ENCODE measurements around the gene SIL1.

DNA sequence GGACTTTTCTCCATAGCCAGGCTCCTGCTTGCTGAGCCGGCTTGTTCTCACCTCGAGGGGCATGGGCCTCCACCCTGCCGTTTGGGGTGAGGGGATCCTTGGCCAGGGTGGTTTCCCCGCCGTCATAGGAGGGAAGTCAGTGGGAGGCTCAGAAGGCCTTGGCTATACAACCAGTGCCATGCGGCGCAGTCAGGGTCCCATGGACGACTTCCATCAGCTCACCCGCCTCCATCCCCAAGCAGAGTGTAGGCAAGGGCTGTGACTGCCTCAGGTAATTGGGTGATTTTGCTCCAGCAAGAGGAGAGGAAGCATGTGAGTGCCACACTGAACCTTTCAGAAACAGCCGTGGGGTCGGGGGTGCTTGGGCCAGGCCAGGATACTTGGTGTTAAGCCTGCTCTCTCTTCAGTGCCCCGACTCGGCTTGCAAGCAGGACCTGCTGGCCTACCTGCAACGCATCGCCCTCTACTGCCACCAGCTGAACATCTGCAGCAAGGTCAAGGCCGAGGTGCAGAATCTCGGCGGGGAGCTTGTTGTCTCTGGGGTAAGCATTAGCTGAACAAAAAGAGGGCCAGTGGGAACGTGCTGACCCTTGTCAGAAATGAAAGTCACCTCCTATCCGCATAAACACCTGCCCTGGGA lies 265.9 kb downstream of the SIL1 start:
- TF ChIP-seq, protein P1, sequence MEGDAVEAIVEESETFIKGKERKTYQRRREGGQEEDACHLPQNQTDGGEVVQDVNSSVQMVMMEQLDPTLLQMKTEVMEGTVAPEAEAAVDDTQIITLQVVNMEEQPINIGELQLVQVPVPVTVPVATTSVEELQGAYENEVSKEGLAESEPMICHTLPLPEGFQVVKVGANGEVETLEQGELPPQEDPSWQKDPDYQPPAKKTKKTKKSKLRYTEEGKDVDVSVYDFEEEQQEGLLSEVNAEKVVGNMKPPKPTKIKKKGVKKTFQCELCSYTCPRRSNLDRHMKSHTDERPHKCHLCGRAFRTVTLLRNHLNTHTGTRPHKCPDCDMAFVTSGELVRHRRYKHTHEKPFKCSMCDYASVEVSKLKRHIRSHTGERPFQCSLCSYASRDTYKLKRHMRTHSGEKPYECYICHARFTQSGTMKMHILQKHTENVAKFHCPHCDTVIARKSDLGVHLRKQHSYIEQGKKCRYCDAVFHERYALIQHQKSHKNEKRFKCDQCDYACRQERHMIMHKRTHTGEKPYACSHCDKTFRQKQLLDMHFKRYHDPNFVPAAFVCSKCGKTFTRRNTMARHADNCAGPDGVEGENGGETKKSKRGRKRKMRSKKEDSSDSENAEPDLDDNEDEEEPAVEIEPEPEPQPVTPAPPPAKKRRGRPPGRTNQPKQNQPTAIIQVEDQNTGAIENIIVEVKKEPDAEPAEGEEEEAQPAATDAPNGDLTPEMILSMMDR (conservative IDR thresholded peaks at IDR 0.05): no peak; the same call in 1 of the 2 replicates
- no peak for TF ChIP-seq EZH2 (IDR thresholded peaks at IDR 0.05; ENCODE audit: low read depth)
